CD8-positive, alpha-beta memory T cell (primary cell): ENCODE measurements around the gene TYRO3. TPM values are rescaled to one million over a fixed set of nuclear protein-coding genes. Genes with fewer than 3 reads are reported as not detected.
A peak's percentile ranks its signal among the peaks of the same experiment; 100 is the strongest.

Experiments used
- CTCF ChIA-PET: fragments of 350-600 bp; sonication (Branson Sonifier 250); formaldehyde crosslinking; loops from one replicate; lab custom pipeline; 2021; ENCODE audit warnings: antibody characterized with exemption; lab: Charles Lee
- POLR2A ChIA-PET: fragments of 350-600 bp; sonication (Branson Sonifier 250); formaldehyde crosslinking; loops from one replicate; lab custom pipeline; 2021; ENCODE audit warnings: antibody characterized with exemption; lab: Charles Lee
- DNase-seq, 5 donors: peaks; one replicate each; pipeline versions ENCODE4 v3.0.0 to v3.0.0-alpha.2; 2020 to 2022; ENCODE audit warnings: mixed read lengths in 1 of 5
- H3K27ac ChIP-seq: one replicate; pipeline ENCODE4 v1.7.0; 2013; ENCODE audit warnings: low read depth, mild to moderate bottlenecking, low read length, moderate library complexity
- H3K27me3 ChIP-seq: 2 replicates; pipeline ENCODE4 v1.7.0; 2013; ENCODE audit warnings: low read length, mild to moderate bottlenecking; ENCODE audit not compliant: insufficient read depth, poor library complexity, severe bottlenecking
- H3K36me3 ChIP-seq: 2 replicates; pipeline ENCODE4 v1.7.0; 2013; ENCODE audit warnings: mild to moderate bottlenecking, low read length, moderate library complexity; ENCODE audit not compliant: insufficient read depth
- H3K4me1 ChIP-seq: 2 replicates; pipeline ENCODE4 v1.7.0; 2013; ENCODE audit warnings: mild to moderate bottlenecking, low read length, moderate library complexity; ENCODE audit not compliant: insufficient read depth
- H3K4me3 ChIP-seq: 2 replicates; pipeline ENCODE4 v1.7.0; 2013; ENCODE audit warnings: mild to moderate bottlenecking, low read length
- H3K9me3 ChIP-seq: 2 replicates; pipeline ENCODE4 v1.7.0; 2013; ENCODE audit warnings: mild to moderate bottlenecking, low read length
- H3K27ac Mint-ChIP-seq, 8 donors: one replicate each; pipeline ENCODE4 v1.8.0; 2020 to 2021; ENCODE audit warnings: mixed read lengths in 8 of 8, mild to moderate bottlenecking in 6 of 8, inconsistent platforms in 3 of 8, moderate library complexity in 3 of 8
- H3K27me3 Mint-ChIP-seq, 2 donors: one replicate each; pipeline ENCODE4 v1.8.0; 2020 to 2021; ENCODE audit warnings: mixed read lengths in 2 of 2, mild to moderate bottlenecking in 1 of 2, moderate library complexity in 1 of 2
- H3K36me3 Mint-ChIP-seq, 3 donors: one replicate each; pipeline ENCODE4 v1.8.0; 2020 to 2021; ENCODE audit warnings: mixed read lengths in 3 of 3, inconsistent platforms in 1 of 3, mild to moderate bottlenecking in 1 of 3
- H3K4me1 Mint-ChIP-seq, 3 donors: one replicate each; pipeline ENCODE4 v1.8.0; 2020 to 2021; ENCODE audit warnings: mixed read lengths in 3 of 3, inconsistent platforms in 1 of 3, mild to moderate bottlenecking in 1 of 3
- H3K4me3 Mint-ChIP-seq, 7 donors: one replicate each; pipeline ENCODE4 v1.8.0; 2020 to 2021; ENCODE audit warnings: mixed read lengths in 7 of 7, mild to moderate bottlenecking in 6 of 7, moderate library complexity in 4 of 7, inconsistent platforms in 2 of 7
- H3K9me3 Mint-ChIP-seq, 5 donors: one replicate each; pipeline ENCODE4 v1.8.0; 2020 to 2022; ENCODE audit warnings: mixed read lengths in 5 of 5, mild to moderate bottlenecking in 3 of 5, moderate library complexity in 2 of 5, inconsistent platforms in 1 of 5
- polyA plus RNA-seq: library from polyadenylated mRNA; unstranded; fragments of 300-500 nt; fragmentation: Illumina TruSeq; gene quantifications from one replicate; pipeline ENCODE4 v1.2.3, GENCODE V29; 2021
- total RNA-seq, 2 experiments: library from RNA; stranded (reverse); gene quantifications; one replicate each; pipeline ENCODE4 v1.2.3, GENCODE V29; 2021

Gene TYRO3
- total and polyA plus RNA-seq, 3 experiments from 2014 or later = 0.46 to 2.6 (median 2.0) TPM

GRCh38 chr15:41603411-41603935 lies 44.5 kb downstream of the TYRO3 start:
- H3K4me1 ChIP-seq = peaks cover 6% of the 10 kb centered on the region
- H3K9me3 Mint-ChIP-seq = no peaks in the 10 kb centered on the region
- no peaks in the 10 kb centered on the region for H3K9me3 ChIP-seq
- ChIA-PET CTCF (interaction anchor here (0.6 to 4.0 kb wide), 24 partner anchors 9 to 392 kb away, joined by 3 to 17 read pairs (median 4); partner anchors contain the start of genes MAPKBP1 and MGA), POLR2A (interaction anchor here (0.5 kb wide), 2 partner anchors 16 to 1133 kb away, joined by 3 to 4 read pairs; no protein-coding TSS in a partner anchor)
- H3K4me3 ChIP-seq = no peak overlapping the region
- no peak for DNase-seq
- H3K27ac Mint-ChIP-seq = no peak overlapping the region
- H3K4me1 Mint-ChIP-seq = peaks cover 7 to 12% (median 10%) of the 10 kb centered on the region in 3 donors
- no peak overlapping the region for H3K4me3 Mint-ChIP-seq
- H3K27me3 ChIP-seq = no peaks in the 10 kb centered on the region
- H3K27me3 Mint-ChIP-seq = peaks cover 3 to 26% of the 10 kb centered on the region in 2 donors
- H3K36me3 Mint-ChIP-seq = no peaks in the 10 kb centered on the region
- no peak overlapping the region for H3K27ac ChIP-seq
- no peaks in the 10 kb centered on the region for H3K36me3 ChIP-seq

GRCh38 chr15:41603941-41604911 lies 45.2 kb downstream of the TYRO3 start:
- Mint-ChIP-seq H3K4me1 (peaks cover 7 to 12% (median 10%) of the 10 kb centered on the region in 3 donors), H3K9me3 (no peaks in the 10 kb centered on the region), H3K27ac (peak overlapping the region in 1 of 8 donors; percentile 43), H3K4me3 (peak overlapping the region in 6 of 7 donors; percentile 5 to 79 (median 70)), H3K27me3 (peaks cover 3 to 26% of the 10 kb centered on the region in 2 donors), H3K36me3 (no peaks in the 10 kb centered on the region)
- no peak overlapping the region for H3K27ac ChIP-seq
- peaks cover 6% of the 10 kb centered on the region for H3K4me1 ChIP-seq
- ChIA-PET POLR2A (interaction anchor here (0.5 kb wide), 1 partner anchor 1134 kb away, joined by 4 read pairs; no protein-coding TSS in a partner anchor), CTCF (interaction anchor here (0.6 to 4.0 kb wide), 22 partner anchors 8 to 391 kb away, joined by 3 to 17 read pairs (median 4); partner anchors contain the start of genes MAPKBP1 and MGA)
- H3K9me3 ChIP-seq = no peaks in the 10 kb centered on the region
- no peaks in the 10 kb centered on the region for H3K36me3 ChIP-seq
- no peaks in the 10 kb centered on the region for H3K27me3 ChIP-seq
- H3K4me3 ChIP-seq = no peak overlapping the region
- peak; percentile 31 to 71 (median 40) for DNase-seq

GRCh38 chr15:41605566-41605965 lies 46.6 kb downstream of the TYRO3 start:
- Mint-ChIP-seq H3K4me1 (peaks cover 7 to 12% (median 10%) of the 10 kb centered on the region in 3 donors), H3K27me3 (peaks cover 3 to 24% of the 10 kb centered on the region in 2 donors), H3K4me3 (no peak overlapping the region), H3K36me3 (no peaks in the 10 kb centered on the region), H3K9me3 (no peaks in the 10 kb centered on the region), H3K27ac (no peak overlapping the region)
- peaks cover 6% of the 10 kb centered on the region for H3K4me1 ChIP-seq
- no peaks in the 10 kb centered on the region for H3K36me3 ChIP-seq
- ChIA-PET CTCF (interaction anchor here (0.7 kb wide), 2 partner anchors 732 to 1156 kb away, joined by 3 to 4 read pairs; no protein-coding TSS in a partner anchor), POLR2A (interaction anchor here (0.7 kb wide), 1 partner anchor 11 kb away, joined by 3 read pairs; no protein-coding TSS in a partner anchor)
- no peak overlapping the region for H3K4me3 ChIP-seq
- no peak for DNase-seq
- H3K27ac ChIP-seq = no peak overlapping the region
- no peaks in the 10 kb centered on the region for H3K9me3 ChIP-seq
- no peaks in the 10 kb centered on the region for H3K27me3 ChIP-seq

GRCh38 chr15:41606997-41607396 lies 48.0 kb downstream of the TYRO3 start:
- Mint-ChIP-seq H3K36me3 (no peaks in the 10 kb centered on the region), H3K27me3 (peaks cover 3 to 15% of the 10 kb centered on the region in 2 donors)
- POLR2A ChIA-PET = no interaction called here

GRCh38 chr15:41609123-41609522 lies 50.1 kb downstream of the TYRO3 start:
- H3K27me3 Mint-ChIP-seq = peaks cover 1 to 3% of the 10 kb centered on the region in 2 donors
- Histone ChIP-seq H3K36me3 (no peaks in the 10 kb centered on the region), H3K27me3 (no peaks in the 10 kb centered on the region), H3K27ac (no peak overlapping the region), H3K9me3 (no peaks in the 10 kb centered on the region), H3K4me3 (no peak overlapping the region), H3K4me1 (peaks cover 4% of the 10 kb centered on the region)
- peaks cover 0 to 3% (median 0%) of the 10 kb centered on the region in 3 donors for H3K36me3 Mint-ChIP-seq
- CTCF ChIA-PET = no interaction called here
- POLR2A ChIA-PET = no interaction called here
- no peak for DNase-seq
- no peak overlapping the region for H3K4me3 Mint-ChIP-seq
- peaks cover 5% of the 10 kb centered on the region in 3 donors for H3K4me1 Mint-ChIP-seq
- peaks cover 0 to 2% (median 0%) of the 10 kb centered on the region in 5 donors for H3K9me3 Mint-ChIP-seq
- H3K27ac Mint-ChIP-seq = no peak overlapping the region

More at GRCh38 chr15:41606997-41607396, 48.0 kb downstream of the TYRO3 start:
- H3K4me3 Mint-ChIP-seq = no peak overlapping the region
- no peak overlapping the region for H3K27ac Mint-ChIP-seq
- no peak for DNase-seq
- CTCF ChIA-PET = interaction anchor here (0.8 to 1.1 kb wide), 2 partner anchors 14 to 89 kb away, joined by 3 read pairs; no protein-coding TSS in a partner anchor
- no peaks in the 10 kb centered on the region for H3K9me3 Mint-ChIP-seq
- Histone ChIP-seq H3K9me3 (no peaks in the 10 kb centered on the region), H3K4me1 (peaks cover 6% of the 10 kb centered on the region), H3K36me3 (no peaks in the 10 kb centered on the region), H3K27ac (no peak overlapping the region), H3K4me3 (no peak overlapping the region), H3K27me3 (no peaks in the 10 kb centered on the region)
- peaks cover 7 to 12% (median 10%) of the 10 kb centered on the region in 3 donors for H3K4me1 Mint-ChIP-seq

GRCh38 chr15:41610048-41610447 lies 51.0 kb downstream of the TYRO3 start:
- Histone ChIP-seq H3K9me3 (no peaks in the 10 kb centered on the region), H3K36me3 (no peaks in the 10 kb centered on the region), H3K4me3 (no peak overlapping the region), H3K4me1 (no peaks in the 10 kb centered on the region), H3K27ac (no peak overlapping the region), H3K27me3 (no peaks in the 10 kb centered on the region)
- Mint-ChIP-seq H3K27me3 (peaks cover 1 to 3% of the 10 kb centered on the region in 2 donors), H3K27ac (no peak overlapping the region), H3K36me3 (peaks cover 0 to 3% (median 0%) of the 10 kb centered on the region in 3 donors), H3K4me3 (no peak overlapping the region), H3K9me3 (peaks cover 0 to 2% (median 0%) of the 10 kb centered on the region in 5 donors), H3K4me1 (no peaks in the 10 kb centered on the region)
- POLR2A ChIA-PET = no interaction called here
- CTCF ChIA-PET = no interaction called here
- DNase-seq = no peak

GRCh38 chr15:41620536-41621199 lies 61.7 kb downstream of the TYRO3 start:
- H3K4me1 Mint-ChIP-seq = peaks cover 17 to 26% (median 22%) of the 10 kb centered on the region in 3 donors
- ChIA-PET CTCF (interaction anchor here (0.5 to 1.4 kb wide), 5 partner anchors 9 to 62 kb away, joined by 3 to 4 read pairs (median 3); partner anchors contain the start of gene MGA), POLR2A (interaction anchor here (1.1 to 1.8 kb wide), 2 partner anchors 40 to 128 kb away, joined by 3 to 9 read pairs; partner anchors contain the start of gene MGA)
- H3K27me3 Mint-ChIP-seq = no peaks in the 10 kb centered on the region
- Histone ChIP-seq H3K36me3 (no peaks in the 10 kb centered on the region), H3K27me3 (no peaks in the 10 kb centered on the region), H3K9me3 (no peaks in the 10 kb centered on the region), H3K27ac (no peak overlapping the region), H3K4me1 (peaks cover 5% of the 10 kb centered on the region), H3K4me3 (peak overlapping the region; percentile 57)
- peak in 1 of 5 donors; percentile 8 for DNase-seq
- H3K36me3 Mint-ChIP-seq = no peaks in the 10 kb centered on the region
- peak overlapping the region in 7 of 8 donors; percentile 29 to 81 (median 72) for H3K27ac Mint-ChIP-seq
- H3K4me3 Mint-ChIP-seq = peak overlapping the region; percentile 64 to 87 (median 72)
- peaks cover 0 to 9% (median 4%) of the 10 kb centered on the region in 5 donors for H3K9me3 Mint-ChIP-seq
